Activated CD8-positive, alpha-beta memory T cell treated with anti-CD3 and anti-CD28 coated beads, Interleukin-2, amount 50 U/mL, for 4 hours (primary cell): ENCODE measurements around the gene RDX.

Source experiments
- DNase-seq: peaks from one replicate; pipeline ENCODE4 v3.0.0-alpha.2; 2020

The RDX gene

GRCh38 chr11:110126936-110127335 is 169.5 kb downstream of the RDX start:
- no peak for DNase-seq

GRCh38 chr11:110125632-110126031 is 170.8 kb downstream of the RDX start:
- DNase-seq, result no peak
